Cardiac fibroblast (primary cell): ENCODE results near the gene GUCY2D.

Experiments
- DNase-seq, 2 donors: peaks; one replicate each; pipeline versions ENCODE4 v3.0.0 to v3.0.0-alpha.2; 2010; ENCODE audit warnings: low read depth in 2 of 2
- H3K4me3 ChIP-seq, 2 donors: replicated peaks in 1 of 2; 1 replicate in 1 of 2; 2 replicates in 1 of 2; pipeline ENCODE4 v1.5.1; 2011; ENCODE audit warnings: low read depth in 2 of 2, low read length in 2 of 2, mild to moderate bottlenecking in 2 of 2, moderate library complexity in 1 of 2
- TF ChIP-seq, protein P1 (sequence below): IDR thresholded peaks from one replicate; pipeline ENCODE4 v1.5.1; 2011; ENCODE audit warnings: low read depth, mild to moderate bottlenecking, low read length, inconsistent platforms

GUCY2D gene

GRCh38 chr17:8032442-8032841 is 30.0 kb downstream of the GUCY2D start:
- no peak overlapping the region for H3K4me3 ChIP-seq
- TF ChIP-seq, protein P1, sequence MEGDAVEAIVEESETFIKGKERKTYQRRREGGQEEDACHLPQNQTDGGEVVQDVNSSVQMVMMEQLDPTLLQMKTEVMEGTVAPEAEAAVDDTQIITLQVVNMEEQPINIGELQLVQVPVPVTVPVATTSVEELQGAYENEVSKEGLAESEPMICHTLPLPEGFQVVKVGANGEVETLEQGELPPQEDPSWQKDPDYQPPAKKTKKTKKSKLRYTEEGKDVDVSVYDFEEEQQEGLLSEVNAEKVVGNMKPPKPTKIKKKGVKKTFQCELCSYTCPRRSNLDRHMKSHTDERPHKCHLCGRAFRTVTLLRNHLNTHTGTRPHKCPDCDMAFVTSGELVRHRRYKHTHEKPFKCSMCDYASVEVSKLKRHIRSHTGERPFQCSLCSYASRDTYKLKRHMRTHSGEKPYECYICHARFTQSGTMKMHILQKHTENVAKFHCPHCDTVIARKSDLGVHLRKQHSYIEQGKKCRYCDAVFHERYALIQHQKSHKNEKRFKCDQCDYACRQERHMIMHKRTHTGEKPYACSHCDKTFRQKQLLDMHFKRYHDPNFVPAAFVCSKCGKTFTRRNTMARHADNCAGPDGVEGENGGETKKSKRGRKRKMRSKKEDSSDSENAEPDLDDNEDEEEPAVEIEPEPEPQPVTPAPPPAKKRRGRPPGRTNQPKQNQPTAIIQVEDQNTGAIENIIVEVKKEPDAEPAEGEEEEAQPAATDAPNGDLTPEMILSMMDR, result no peak
- DNase-seq, result no peak

GRCh38 chr17:8038954-8039610 is 36.7 kb downstream of the GUCY2D start, which contains the start of gene ALOX15B:
Gene ALOX15B (plus strand): TSS chr17:8039059. CDS start chr17:8039156, 97 bp downstream.
- DNase-seq, result no peak
- H3K4me3 ChIP-seq, result peak within 1 kb of the TSS in 1 of 2 donors; percentile 36
- TF ChIP-seq, protein P1, result no peak

DNA sequence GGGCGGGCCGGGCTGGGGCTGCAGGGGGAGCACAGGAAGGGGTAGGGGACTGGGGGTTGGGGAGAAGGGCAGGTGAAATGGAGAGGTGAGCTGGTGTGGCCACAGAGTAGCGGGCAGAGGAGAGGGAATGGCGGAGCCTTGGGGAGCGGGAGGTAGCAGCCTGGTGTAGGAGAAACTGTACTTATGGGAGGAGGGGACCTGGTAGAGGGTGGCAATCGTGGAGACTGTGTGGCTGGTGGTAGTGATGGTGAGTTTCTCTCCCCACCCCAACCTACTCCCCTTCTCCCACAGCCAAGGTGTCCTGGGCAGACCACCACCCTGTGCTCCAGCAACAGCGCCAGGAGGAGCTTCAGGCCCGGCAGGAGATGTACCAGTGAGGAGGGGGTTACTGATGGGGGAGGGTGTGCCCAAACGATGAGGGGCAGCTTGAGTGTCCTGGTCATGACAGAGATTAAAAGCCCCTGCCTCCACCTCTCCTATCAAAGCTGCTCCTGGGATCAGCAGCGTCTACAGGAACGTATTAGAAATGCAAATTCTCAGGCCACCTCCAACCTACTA is 37.3 kb downstream of the GUCY2D start:
- DNase-seq, result no peak
- TF ChIP-seq, protein P1, result no peak
- H3K4me3 ChIP-seq, result peak overlapping the region in 1 of 2 donors; percentile 36

GRCh38 chr17:8041249-8041928 is 39.0 kb downstream of the GUCY2D start:
- TF ChIP-seq, protein P1, result peak; percentile 56
- DNase-seq, result peak; percentile 95 to 96
- no peak overlapping the region for H3K4me3 ChIP-seq

GRCh38 chr17:8041979-8042378 is 39.6 kb downstream of the GUCY2D start:
- H3K4me3 ChIP-seq, result no peak overlapping the region
- TF ChIP-seq, protein P1, result no peak
- peak in 1 of 2 donors; percentile 35 for DNase-seq

- DNase-seq, result no peak
- TF ChIP-seq, protein P1, result no peak
- no peak overlapping the region for H3K4me3 ChIP-seq
Measured at GRCh38 chr17:8044819-8045810, 42.7 kb downstream of the GUCY2D start.
